Measurements from ENCODE around the gene FOXP3.

DNA sequence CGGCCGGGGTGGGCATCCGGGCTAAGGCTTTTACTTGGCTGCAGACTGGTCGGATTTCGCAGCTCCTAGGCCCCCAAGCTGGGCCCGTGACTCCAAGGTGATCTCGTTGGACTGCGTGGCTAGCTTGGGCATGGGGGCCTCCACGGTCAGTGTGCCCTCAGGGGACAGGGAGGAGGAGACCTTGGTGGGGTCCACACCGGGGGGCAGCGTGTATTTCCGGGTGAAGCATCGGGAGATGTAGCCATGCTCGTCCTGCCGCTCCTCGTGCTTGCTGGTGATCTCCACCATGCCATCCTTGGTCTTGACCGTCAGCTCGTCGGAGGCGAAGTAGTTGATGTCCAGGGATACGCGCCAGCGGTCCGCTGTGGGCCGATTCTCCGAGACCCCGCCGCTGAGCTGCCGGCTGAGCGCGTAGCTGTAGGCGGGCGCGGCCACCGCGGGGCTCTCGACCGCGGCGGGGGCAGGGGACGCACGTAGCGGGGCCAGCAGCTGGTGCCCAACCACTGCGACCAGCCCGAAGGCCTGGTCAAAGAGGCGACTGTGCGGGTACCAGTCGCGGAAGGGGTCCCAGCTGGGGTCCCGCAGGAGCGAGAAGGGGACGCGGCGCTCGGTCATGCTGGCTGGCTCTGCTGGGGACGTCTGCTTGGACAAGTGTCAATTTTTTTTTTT lies 30.5 kb downstream of the FOXP3 start:
- TF ChIP-seq, protein P1, sequence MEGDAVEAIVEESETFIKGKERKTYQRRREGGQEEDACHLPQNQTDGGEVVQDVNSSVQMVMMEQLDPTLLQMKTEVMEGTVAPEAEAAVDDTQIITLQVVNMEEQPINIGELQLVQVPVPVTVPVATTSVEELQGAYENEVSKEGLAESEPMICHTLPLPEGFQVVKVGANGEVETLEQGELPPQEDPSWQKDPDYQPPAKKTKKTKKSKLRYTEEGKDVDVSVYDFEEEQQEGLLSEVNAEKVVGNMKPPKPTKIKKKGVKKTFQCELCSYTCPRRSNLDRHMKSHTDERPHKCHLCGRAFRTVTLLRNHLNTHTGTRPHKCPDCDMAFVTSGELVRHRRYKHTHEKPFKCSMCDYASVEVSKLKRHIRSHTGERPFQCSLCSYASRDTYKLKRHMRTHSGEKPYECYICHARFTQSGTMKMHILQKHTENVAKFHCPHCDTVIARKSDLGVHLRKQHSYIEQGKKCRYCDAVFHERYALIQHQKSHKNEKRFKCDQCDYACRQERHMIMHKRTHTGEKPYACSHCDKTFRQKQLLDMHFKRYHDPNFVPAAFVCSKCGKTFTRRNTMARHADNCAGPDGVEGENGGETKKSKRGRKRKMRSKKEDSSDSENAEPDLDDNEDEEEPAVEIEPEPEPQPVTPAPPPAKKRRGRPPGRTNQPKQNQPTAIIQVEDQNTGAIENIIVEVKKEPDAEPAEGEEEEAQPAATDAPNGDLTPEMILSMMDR (IDR thresholded peaks at IDR 0.05; ENCODE audit: low read length) = no peak
- TF ChIP-seq EZH2phosphoT487 (IDR thresholded peaks at IDR 0.05; ENCODE audit: low read length) = no peak

Data from MM.1S (cell line).